Brain pericyte (primary cell): Measurements from ENCODE around the gene MRAS.
"Not testable (repeated sequence)": the region's sequence is repeated elsewhere in the genome, so short reads cannot be mapped to it uniquely, and the experiment has no call there.

ENCODE experiments used
- DNase-seq: peaks from one replicate; pipeline ENCODE4 v3.0.0-alpha.2; 2012; ENCODE audit warnings: low read depth, low spot score

The MRAS gene

GRCh38 chr3:138445236-138445635, 96.9 kb downstream of the MRAS start:
- no peak for DNase-seq

GRCh38 chr3:138445654-138446053, 97.3 kb downstream of the MRAS start:
- no peak for DNase-seq

- DNase-seq = no peak
Observed at GRCh38 chr3:138448631-138449030, 100.3 kb downstream of the MRAS start.

GRCh38 chr3:138449490-138449889, 101.1 kb downstream of the MRAS start:
- no peak for DNase-seq

GRCh38 chr3:138450181-138450580, 101.8 kb downstream of the MRAS start:
- no peak for DNase-seq

- no peak for DNase-seq
Observed at GRCh38 chr3:138450704-138451424, 102.5 kb downstream of the MRAS start.

- DNase-seq = no peak
Observed at GRCh38 chr3:138451595-138452162, 103.3 kb downstream of the MRAS start.

GRCh38 chr3:138452436-138452835, 104.1 kb downstream of the MRAS start:
- DNase-seq = no peak

GRCh38 chr3:138453940-138454339, 105.6 kb downstream of the MRAS start:
- DNase-seq = not testable (repeated sequence)
